ELF-1 (cell line): ENCODE results near the gene FHOD1.

Source experiments
- DNase-seq: peaks from one replicate; pipeline ENCODE4 v3.0.0-alpha.2; 2016; ENCODE audit warnings: low read depth, low spot score

Gene FHOD1

DNA sequence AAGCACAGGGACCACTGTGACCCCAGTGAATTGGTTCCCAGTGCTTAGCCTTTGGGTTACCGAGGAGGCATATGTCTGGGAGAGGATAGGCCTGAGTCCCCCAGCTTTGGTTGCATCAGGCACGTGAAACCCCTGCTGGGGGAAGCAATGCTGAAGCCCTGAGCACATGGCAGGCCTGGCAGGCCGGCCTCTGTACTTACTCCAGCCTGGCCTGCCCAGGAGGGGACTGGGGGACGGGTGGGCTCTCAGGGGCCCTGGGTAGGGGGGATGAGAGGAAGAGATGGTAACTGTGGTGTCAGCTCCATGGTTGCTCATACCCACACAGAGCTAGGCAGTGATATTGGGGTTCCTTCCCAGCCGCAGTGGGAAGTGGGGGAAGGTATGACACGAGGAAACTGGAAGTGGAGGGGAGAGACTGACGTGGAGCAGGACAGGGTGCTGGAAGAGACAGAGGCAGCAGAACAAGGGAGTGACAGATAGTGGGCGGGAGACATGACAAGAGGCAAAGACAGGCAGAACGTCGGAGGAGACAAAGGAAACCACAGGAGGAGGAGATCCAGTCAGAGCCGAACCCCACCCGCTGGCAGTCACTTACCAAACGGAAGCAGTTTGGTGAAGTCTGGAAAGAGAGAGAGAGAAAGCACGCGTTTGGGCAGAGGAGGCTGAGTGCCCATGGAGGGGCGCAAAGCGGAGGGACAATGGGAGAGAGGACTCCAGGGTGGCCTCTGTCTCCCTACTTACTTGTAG lies 11.3 kb downstream of the FHOD1 start:
- DNase-seq: peak; percentile 85

DNA sequence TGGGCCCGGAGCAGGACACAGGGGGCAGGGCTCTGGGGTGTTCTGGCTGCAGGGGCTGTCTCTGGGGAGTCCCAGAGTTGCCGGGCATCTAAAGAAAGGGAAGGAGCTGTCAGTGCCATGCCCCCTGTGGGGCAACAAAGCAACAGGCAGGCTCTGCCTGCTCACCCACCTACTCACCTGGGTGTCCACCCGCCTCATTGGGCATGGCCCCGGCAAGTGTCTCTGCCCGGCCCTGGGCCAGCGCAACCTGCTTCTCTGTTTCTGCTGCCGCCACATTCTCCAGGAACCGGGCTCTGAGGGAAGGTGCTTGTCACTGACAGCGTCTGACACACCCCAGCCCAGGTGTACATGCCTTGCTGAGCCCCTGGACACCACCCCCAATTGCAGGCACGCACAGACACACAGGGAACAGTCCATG lies 13.1 kb downstream of the FHOD1 start:
- no peak for DNase-seq

DNA sequence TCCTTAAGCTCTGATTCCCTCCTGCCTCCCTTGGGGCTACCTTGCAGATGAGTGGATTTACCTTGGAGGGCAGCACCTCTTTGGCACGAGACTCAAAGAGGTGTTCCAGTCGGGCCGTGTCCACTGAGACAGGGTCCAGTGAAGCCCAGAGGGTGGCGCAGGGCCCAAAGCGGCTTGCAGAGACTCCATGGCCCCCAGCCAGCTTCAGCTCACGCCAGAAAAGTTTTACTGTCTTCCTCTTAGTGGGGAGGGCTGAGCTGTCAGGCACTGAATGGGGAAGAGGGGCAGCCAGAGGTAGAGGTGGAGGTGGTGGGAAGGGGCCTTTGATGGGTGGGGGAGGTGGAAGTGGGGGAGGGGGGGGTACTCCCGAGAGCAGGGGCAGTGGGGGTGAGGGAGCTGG lies 13.7 kb downstream of the FHOD1 start:
- no peak for DNase-seq

DNA sequence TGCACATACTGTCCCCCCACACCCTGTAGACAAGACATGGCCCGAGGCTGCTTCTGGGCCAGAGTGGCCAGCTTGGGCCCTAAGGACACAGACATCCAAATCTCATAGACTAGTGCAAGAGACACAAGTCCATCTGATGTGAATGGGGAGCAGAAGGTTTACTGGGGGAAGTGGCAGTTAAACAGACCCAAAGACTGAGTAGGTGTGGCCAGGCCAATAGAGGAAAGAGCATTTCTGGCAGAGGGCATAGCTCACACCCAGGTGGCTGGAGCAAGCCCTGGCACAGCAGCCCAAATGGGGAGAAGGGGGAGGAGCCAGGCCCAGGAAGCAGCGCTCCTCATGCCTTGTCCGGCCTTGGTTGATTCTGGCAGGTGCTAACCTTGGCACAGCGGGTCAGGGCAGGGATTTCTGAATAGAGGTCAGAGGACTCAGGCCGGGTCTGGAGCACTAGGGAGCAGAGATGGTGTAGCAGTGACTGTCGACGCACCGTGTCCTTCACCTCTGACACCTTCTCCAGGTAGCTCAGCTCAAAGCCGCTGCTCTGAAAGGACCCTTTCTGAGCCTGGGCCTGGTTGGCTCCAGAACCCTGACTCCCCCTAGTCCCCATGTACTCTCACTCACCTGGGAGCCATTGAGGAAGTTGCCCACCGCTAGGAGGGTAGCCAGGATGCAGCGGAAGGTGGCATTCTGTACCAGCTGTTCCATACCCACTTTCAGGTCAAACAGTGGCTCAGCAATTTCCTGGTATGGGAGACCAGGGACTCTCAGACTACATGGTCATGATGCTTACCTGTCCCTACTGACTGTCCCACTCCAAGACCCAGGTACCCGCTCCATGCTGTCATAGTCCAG lies 16.2 kb downstream of the FHOD1 start:
- no peak for DNase-seq

DNA sequence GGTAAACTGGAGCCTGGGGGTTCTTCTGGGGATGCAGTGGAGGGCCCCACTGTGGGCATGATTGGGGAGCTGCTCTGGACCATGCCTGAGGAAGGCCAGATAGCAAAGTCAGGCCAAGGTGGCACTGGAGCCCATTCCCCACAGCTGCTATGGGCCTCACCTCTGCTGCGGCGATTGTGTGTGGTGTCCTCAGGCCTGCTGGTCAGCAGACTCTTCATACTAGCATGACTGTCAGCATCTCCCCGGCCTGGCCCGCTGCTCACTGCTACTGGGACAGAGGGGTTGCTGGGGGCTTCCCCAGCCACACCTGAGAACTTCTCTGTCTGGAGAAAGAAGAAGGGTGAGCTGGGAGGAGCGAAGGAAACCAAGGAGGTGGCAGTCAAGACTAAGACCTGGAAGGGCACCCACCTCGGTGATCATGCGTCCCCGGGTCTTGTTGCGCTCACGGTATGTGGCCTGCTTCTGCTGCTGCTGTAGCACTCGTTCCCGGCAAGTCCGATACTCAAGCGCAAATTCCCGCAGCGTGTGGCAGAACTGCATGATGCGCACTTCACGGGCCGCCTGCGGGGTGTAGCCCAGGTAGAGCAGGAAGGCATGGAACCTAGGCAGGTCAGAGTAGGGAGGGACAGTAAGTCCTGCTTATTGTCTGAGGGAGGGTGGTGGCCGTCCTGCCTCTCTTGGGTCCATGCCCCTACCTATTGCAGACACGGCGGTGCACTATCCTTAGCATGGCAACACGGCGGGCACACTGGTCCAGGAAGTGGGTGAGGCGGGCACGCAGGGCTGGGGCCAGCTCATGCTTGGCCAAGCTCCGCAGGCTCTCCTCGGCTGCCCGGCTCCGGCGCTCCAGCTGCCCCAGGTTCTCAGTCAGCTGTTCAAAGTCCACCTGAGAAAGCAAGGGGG lies 17.1 kb downstream of the FHOD1 start:
- no peak for DNase-seq

DNA sequence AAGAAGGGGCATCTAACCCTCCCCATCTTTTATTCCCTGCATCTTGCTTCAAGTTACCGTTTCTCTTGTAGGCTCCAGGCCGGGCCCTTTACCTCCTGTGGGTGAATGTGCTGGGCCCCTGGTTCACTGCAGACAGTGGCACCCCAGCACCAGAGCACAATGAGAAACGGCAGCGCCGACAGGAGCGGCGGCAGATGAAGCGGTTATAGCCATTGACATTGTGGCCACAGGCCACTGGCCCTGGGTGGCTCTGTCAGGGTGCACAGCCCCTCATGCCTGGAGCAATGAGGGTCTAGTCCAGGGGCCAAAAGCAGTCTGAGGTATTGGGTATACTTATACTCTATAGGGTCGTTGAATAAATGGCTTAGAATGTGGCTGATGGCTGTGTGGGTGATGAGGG lies 18.4 kb downstream of the FHOD1 start:
- DNase-seq: no peak

DNA sequence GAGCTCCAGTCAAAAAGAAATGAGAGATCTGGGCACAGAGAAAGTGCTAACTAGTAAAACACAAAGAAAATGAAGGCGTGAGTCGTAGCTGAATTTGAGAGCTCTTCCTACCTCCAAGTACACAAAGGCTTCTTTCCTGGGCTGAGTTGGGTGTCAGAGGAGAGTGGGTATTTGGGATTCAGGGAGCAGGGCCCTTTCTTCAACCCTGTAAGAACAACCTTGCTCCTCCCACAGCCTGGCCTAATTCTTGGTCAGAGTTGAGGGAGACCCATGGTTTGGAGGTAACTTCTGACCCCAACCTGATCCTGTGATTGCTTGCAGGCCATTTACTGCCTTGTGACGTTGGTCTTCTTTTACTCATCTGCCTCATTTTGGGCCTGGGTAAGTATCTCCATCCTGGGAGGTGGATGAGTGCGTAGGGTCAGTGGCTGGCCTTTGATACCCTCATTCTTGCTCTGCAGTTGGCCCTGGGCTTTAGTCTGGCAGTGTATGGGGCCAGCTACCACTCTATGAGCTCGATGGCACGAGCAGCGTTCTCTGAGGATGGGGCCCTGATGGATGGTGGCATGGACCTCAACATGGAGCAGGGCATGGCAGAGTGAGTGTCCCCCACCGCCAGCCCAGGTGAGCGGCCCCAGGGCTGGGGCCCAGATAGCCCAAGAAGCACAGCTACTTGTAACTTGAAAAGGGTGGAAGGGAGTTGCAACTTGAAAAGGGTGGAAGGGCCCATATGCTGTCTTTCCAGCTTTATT lies 19.1 kb downstream of the FHOD1 start:
- no peak for DNase-seq

DNA sequence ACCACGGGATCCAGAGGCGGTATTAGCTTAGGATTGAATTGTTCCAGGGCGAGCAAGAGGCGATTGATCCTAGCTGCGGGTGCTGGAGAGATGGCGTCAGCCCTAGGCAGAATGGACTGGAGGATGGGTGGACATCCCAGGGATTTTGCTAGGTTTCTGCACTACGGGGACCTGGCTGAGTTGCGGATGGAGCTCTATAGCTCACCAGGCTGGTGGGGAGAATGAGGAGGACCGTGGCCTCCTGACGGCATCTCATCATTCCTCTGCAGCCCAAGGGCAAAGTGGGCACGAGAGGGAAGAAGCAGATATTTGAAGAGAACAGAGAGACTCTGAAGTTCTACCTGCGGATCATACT lies 19.7 kb downstream of the FHOD1 start:
- DNase-seq: no peak

DNA sequence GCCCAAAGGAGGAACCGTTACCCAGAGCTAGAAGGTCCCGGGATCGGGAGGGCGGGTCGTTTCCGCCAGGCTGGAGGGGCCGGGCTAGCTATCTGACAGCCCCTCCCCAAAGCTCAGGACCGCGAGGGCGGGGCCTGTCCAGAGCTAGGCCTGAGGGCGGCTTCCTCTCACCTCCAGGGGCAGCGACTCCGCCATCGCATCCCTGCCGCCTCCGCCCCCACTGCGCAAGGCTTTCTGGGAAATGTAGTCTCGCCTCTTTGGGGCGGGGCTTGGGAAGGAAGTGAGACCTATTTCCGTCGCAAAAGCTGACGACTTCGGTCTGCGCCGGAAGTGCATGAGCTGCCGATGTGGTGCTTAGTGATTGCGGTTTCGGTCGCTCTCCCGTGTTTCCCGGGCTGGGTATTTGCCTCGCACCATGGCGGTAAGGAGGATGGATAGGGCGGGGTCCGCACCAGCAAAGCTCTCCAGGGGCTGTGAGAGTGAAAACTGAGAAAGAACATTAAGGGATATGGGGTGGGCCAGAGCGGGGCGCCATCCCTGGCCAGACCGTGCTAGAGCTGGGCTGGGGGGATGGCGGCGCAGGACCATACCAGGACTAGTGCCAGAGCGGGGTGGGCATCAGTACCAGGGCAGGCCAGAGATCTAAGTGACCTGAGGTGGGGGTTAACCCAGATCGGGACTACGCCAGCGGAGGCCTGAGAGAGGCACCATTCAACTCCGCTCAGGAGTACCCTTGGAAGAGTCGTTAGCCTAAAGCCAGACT lies 20.3 kb downstream of the FHOD1 start, which contains the start of gene TMEM208:
TMEM208 (plus strand) TSS at position 327 of the 763 bp plus-strand sequence; CDS start at position 416, 89 bp downstream.
- peak; percentile 99 for DNase-seq

DNA sequence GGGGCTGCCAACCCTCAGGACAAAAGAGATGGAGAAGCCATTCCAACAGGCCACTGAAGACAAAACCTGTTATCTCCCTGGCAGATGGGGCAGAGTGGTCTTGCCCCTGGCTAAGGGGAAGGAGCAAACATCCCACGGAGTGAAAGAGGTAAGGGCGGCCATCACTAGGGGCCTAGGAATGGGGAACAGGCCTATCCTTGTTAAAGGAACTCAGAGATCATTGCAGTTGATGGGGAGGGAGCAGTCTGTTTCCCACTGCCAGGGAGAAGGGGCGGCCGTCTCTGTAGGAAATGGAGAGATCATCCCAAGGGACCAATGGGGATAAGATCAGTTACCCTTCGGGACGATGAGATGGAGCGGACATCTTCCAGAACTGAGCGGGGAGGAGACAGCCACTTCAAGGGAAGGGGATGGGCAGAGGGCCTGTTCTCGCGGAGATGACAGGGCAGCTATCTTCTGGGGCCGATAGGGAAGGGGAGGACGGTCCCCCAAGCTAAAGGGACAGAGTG lies 20.9 kb downstream of the FHOD1 start:
- DNase-seq: no peak

DNA sequence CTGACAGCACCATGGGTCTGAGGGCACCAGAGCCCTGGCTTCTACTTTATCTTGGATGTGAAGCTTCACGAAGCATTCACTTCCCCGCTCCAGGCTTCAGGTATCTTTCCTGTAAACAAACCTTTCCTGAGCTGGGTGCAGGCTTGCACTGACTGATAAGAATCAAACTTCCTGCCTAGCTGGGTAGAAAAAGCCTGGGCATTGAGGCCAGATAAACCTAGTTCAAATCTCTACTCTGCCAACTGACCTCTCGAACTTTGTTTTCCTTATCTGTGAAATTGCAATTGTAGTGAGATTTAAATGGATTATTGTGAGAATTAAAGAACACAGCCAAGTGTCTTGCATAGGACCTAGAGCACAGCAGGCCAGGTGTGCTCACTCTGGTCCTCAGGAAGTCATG lies 23.3 kb downstream of the FHOD1 start:
- DNase-seq: no peak

DNA sequence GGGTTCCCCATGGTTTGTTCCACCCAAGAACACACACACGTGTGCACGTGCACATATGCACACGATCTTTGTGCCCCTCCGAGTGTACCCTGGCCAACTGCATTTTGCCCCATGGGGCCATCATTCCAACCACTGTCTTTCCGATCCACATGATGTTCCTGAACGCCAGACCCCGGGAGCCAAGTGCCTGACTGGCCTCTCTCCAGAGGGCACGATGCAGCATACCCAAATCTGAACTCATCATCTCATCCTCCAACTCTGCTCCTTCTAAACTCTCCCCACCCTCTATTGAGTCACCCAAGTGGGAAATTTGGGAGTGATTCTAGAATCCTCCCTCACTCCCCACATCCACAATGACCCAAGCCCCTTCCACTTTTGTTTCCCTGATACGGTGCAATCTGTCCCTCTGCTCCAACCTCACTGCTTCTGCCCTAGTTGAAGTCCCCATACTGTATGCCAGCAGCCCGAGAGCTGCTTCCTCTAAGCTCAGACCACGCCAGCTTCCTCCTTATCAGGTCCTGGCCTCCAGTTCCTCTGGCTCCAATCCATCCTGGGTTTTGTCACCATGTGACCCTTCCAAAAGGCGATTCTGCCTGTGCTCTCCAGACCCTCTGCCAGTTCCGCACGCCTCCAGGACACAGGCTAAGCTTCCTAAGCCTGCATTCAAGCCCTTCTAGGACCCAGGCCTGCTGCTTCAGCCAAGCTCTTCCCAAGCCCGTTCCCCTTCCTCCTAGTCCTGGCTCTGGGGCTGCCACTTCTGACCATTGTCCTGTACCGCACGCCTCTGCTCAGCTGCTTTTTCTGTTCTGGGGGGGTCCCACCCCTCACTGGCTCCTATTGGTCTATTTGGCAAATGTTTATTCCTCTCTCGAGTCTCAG lies 30.4 kb downstream of the FHOD1 start:
- no peak for DNase-seq

DNA sequence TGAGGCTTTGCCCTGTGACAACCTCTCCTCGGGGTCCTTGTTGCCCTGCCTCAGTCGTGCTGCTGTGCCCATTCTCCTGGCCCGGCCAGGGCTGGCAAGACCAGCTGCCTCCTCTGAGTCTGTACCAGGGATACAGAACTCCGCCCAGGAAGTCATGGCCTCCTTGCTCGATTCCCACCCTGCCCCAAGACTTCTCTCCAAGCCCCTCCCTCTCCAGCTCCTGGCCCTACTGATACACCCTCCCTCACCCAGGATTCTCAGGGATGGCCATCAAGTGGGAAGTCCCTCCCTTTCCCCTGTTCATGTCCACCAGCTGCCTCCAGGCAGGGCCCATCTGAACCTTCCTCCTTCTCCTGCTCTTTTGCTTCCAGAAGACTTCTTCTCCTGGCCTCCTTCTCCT lies 31.6 kb downstream of the FHOD1 start:
- DNase-seq: no peak

DNA sequence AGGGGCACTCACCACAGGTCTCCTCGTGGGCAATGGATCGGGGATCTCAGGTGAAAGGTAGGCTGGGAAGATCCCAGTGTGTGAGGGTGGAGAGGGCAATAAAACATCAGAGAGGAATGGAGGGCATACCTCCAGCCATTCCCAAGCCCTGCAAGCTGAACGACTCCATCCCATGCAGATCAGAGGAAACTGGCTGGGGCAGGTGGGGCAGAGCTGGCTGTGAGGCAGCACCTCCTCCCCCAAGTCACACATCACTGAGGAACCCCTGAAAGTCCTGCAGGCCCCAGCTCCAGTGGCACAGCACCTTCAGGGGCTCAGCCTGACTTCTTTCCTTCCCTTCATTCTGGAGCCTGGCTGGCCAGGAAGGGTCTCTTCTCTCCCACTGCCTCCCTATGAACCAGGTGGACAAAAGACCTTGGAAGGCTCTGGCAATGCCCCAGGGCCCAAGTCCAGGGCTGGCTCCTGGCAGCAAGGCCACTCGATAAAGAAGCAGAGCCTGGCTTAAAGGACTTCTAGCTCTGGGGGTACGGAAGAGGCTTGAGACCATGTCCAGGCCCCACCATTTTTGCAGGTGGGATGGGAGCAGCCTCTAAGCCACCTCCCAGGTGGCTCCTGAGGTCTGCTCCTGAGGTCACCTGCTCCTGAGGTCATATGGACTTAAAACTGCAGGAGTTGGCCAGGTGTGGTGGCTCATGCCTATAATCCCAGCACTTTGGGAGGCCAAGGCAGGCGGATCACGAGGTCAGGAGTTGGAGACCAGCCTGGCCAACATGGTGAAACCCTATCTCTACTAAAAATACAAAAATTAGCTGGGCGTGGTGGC lies 33.9 kb downstream of the FHOD1 start:
- DNase-seq: no peak

DNA sequence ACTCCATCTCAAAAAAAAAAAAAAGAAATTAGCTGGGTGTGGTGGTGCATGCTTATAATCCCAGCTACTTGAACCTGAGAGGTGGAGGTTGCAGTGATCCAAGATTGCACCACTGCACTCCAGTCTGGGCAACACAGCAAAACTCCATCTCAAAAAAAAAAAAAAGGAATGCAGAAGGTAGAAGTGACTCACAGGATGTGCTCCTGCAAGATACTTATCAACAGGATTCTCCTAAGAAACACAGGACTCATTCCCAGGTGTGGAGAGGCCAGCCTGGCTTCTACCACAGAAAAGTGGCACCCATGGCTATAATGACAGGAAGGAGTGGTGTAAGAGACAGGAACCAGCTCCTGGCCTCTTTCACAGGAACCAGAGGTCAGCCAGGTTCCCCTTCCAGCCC lies 34.5 kb downstream of the FHOD1 start:
- DNase-seq: no peak

DNA sequence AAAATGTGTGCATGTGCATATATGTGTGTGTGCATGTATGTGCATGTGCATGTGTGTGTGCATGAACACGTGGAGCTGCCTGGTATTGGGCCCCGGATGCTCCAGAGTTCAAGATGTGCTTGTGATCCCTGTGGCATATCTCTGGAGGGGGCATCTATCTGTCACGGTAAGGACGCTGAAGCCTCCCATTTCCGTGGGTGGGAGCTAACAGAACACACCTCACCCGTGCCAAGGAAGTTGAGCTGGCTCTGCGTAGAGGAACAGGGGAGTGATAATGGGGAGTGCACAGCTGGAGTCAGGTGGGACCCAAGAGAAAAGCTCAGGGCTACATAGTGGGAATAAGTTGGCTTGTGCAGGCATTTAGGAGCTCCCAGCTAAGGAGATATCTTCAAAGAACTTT lies 35.6 kb downstream of the FHOD1 start:
- DNase-seq: no peak

DNA sequence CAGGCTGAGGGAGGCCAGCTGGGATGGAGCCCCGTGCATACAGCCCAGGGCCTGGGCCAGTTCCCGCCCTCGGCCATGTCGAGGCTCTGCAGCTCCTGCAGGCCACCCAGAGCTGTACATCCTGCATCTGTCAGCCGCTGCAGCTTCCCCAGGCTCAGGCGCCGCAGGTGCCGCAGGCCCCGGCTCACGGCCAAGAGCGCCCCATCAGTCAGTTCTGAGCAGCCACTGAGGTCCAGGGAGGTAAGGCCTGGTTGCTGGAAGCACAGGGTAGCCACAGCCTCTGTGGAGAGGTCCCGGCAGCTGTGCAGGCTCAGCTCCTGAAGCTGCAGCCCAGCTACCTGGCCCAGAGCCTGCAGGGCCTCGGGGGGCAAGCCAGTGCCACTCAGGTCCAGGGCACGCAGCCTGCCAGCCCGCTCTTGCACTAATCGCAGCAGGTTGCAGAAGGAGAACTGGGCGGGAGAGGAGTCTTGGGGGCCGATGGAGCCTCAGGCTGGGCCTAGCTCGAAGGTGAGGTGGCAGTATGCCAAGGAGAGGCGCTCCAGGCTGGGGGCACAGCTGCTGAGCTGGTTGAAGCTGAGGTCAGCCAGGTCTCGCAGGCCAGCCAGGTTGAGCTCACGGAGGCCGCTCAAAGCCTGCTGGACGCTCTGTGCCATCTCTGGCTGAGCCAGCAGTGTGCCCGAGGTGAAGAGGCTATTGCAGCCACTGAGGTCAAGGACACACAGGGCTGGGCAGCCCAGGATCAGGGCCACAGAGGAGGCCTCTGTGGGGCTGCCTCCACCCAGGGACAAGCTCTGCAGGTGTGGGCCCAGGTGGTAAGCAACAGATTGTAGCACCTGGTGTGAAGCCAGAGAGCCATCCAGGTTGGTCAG lies 37.0 kb downstream of the FHOD1 start:
- no peak for DNase-seq
